H1 (cell line): ENCODE measurements around the gene OR52K1. TPM values are rescaled to one million over a fixed set of nuclear protein-coding genes. Genes with fewer than 3 reads are reported as not detected.

Experiments
- polyA plus RNA-seq, 7 experiments: library from polyadenylated mRNA; depleted of rRNA in 3 of 7; stranded (reverse) in 5 of 7; unstranded in 2 of 7; fragments of >200 nt in 5 of 7; fragments of 200-250 nt in 2 of 7; gene quantifications; 1 replicate in 5 of 7; 2 replicates in 1 of 7; 4 replicates in 1 of 7; pipeline versions ENCODE4 v1.2.1 to v1.2.3, GENCODE V29; 2011 to 2013; ENCODE audit warnings: missing spikeins in 2 of 7, mixed read lengths in 2 of 7
- total RNA-seq: library from RNA; stranded (reverse); fragmentation: NEBNext Ultra II Directional; extraction: Animal tissue kit (Norgen Biotek cat#: 25700); gene quantifications from 2 replicates; pipeline ENCODE4 v1.2.1, GENCODE V29; 2021

Gene OR52K1
- total and polyA plus RNA-seq, 2 of the 8 experiments (the other 6 are each of a cell fraction or from before 2014, with no cell fraction given): not detected

Other genes with a start within 250 kb of the OR52K1 start
- gene OR52B4, start 114.3 kb upstream of the OR52K1 start, total RNA-seq: not detected in 2 replicates
- gene OR52B4, start 114.3 kb upstream of the OR52K1 start, polyA plus RNA-seq (2011; rRNA removed): 0.11 TPM in 1 of 2 replicates, not detected in the other
- 13.9 and 16.7 TPM in 2 replicates for gene TRIM21, start 88.9 kb upstream of the OR52K1 start, total RNA-seq
- 15.6 and 16.3 TPM in 2 replicates for gene TRIM21, start 88.9 kb upstream of the OR52K1 start, polyA plus RNA-seq (2011; rRNA removed)
- not detected in 2 replicates for gene OR52K2, start 33.4 kb upstream of the OR52K1 start, total RNA-seq
- not detected in 2 replicates for gene OR52K2, start 33.4 kb upstream of the OR52K1 start, polyA plus RNA-seq (2011; rRNA removed)
- not detected in 2 replicates for gene OR52M1, start 62.5 kb downstream of the OR52K1 start, total RNA-seq
- not detected in 2 replicates for gene OR52M1, start 62.5 kb downstream of the OR52K1 start, polyA plus RNA-seq (2011; rRNA removed)
- not detected in 2 replicates for gene OR52I2, start 99.1 kb downstream of the OR52K1 start, total RNA-seq
- gene OR52I2, start 99.1 kb downstream of the OR52K1 start, polyA plus RNA-seq (2011; rRNA removed): not detected in 2 replicates
- gene OR52I1, start 111.4 kb downstream of the OR52K1 start, total RNA-seq: not detected in 2 replicates
- not detected in 2 replicates for gene OR52I1, start 111.4 kb downstream of the OR52K1 start, polyA plus RNA-seq (2011; rRNA removed)
- gene TRIM68, start 125.6 kb downstream of the OR52K1 start, total RNA-seq: 5.7 and 6.2 TPM in 2 replicates
- gene TRIM68, start 125.6 kb downstream of the OR52K1 start, polyA plus RNA-seq (2011; rRNA removed): 3.4 and 3.8 TPM in 2 replicates
- not detected in 2 replicates for gene OR51D1, start 154.8 kb downstream of the OR52K1 start, total RNA-seq
- not detected in 2 replicates for gene OR51D1, start 154.8 kb downstream of the OR52K1 start, polyA plus RNA-seq (2011; rRNA removed)
- gene OR51E1, start 161.3 kb downstream of the OR52K1 start, total RNA-seq: not detected in 2 replicates
- gene OR51E1, start 161.3 kb downstream of the OR52K1 start, polyA plus RNA-seq (2011; rRNA removed): not detected in 2 replicates
- not detected in 2 replicates for gene OR51E2, start 215.2 kb downstream of the OR52K1 start, total RNA-seq
- gene OR51E2, start 215.2 kb downstream of the OR52K1 start, polyA plus RNA-seq (2011; rRNA removed): not detected in 2 replicates
- gene MMP26, start 222.1 kb downstream of the OR52K1 start, total RNA-seq: not detected in 2 replicates
- gene MMP26, start 222.1 kb downstream of the OR52K1 start, polyA plus RNA-seq (2011; rRNA removed): 0.06 TPM in 1 of 2 replicates, not detected in the other